Endothelial cell (in vitro differentiated cells): ENCODE data around the gene ALG2. TPM values are rescaled to one million over a fixed set of nuclear protein-coding genes. Genes with fewer than 3 reads are reported as not detected.

Experiments
- DNase-seq: peaks from one replicate; pipeline ENCODE4 v3.0.0; 2021; ENCODE audit warnings: low spot score
- H3K27ac Mint-ChIP-seq: one replicate; pipeline ENCODE4 v1.8.0; 2021; ENCODE audit warnings: mixed read lengths, inconsistent platforms; ENCODE audit not compliant: unreplicated experiment
- H3K27me3 Mint-ChIP-seq: one replicate; pipeline ENCODE4 v1.8.0; 2021; ENCODE audit warnings: mild to moderate bottlenecking, moderate library complexity, mixed read lengths, inconsistent platforms; ENCODE audit not compliant: unreplicated experiment
- H3K36me3 Mint-ChIP-seq: one replicate; pipeline ENCODE4 v1.8.0; 2021; ENCODE audit warnings: mild to moderate bottlenecking, low read depth, mixed read lengths, inconsistent platforms; ENCODE audit not compliant: unreplicated experiment
- H3K4me1 Mint-ChIP-seq: one replicate; pipeline ENCODE4 v1.8.0; 2021; ENCODE audit warnings: mild to moderate bottlenecking, mixed read lengths, inconsistent platforms; ENCODE audit not compliant: unreplicated experiment
- H3K4me3 Mint-ChIP-seq: one replicate; pipeline ENCODE4 v1.8.0; 2021; ENCODE audit warnings: mild to moderate bottlenecking, mixed read lengths, inconsistent platforms; ENCODE audit not compliant: unreplicated experiment
- H3K9me3 Mint-ChIP-seq: one replicate; pipeline ENCODE4 v1.8.0; 2021; ENCODE audit warnings: mixed read lengths, inconsistent platforms; ENCODE audit not compliant: unreplicated experiment
- total RNA-seq: library from RNA; stranded (reverse); fragmentation: NEBNext Ultra II Directional; extraction: Animal tissue kit (Norgen Biotek cat#: 25700); gene quantifications from one replicate; pipeline ENCODE4 v1.2.1, GENCODE V29; 2021; ENCODE audit not compliant: unreplicated experiment
- TF ChIP-seq, protein P1 (sequence below): fragments of 200-600 bp; sonication (generic); IDR thresholded peaks from one replicate; pipeline ENCODE4 v1.5.0; 2021; ENCODE audit warnings: antibody characterized with exemption; ENCODE audit not compliant: unreplicated experiment

The ALG2 gene
- total RNA-seq, 1 donor from 2014 or later, result 28.9 TPM

DNA sequence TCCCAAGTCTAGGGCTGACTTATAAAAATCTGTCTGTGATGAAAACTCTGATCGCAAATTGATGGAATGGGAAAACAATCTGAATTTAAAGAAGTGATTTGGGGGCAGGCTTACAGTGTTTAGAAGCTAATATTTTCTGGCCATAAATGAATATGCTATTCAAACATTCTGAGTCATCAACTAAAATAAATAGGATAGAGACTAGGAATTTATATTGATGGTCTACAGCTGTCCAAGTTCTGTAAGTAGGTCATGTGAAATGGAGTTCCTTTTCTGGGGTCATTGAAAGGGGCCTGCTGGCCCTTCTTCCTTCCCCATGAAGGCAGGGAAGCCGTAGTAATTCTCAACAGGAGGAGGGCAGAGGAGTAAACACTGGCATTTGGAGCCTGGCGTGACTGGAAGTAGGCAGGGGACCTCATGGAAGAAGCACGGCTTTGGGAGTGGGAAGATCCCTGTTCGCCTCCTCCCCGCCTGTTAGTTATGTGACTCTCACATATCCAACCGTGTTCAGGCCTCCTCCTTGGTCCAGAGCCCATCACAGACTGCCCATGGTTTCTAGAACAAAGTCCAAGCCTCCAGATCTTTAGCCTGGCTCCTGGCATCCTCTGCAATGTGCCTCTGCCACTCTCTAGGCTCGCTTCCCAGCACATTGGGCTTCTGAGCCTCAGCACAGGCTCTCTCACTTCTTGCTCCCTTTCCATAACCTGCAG, 31.7 kb downstream of the ALG2 start:
- Mint-ChIP-seq H3K4me1 (no peaks in the 10 kb centered on the region), H3K4me3 (no peak overlapping the region), H3K27ac (no peak overlapping the region), H3K27me3 (no peaks in the 10 kb centered on the region), H3K9me3 (no peaks in the 10 kb centered on the region), H3K36me3 (no peaks in the 10 kb centered on the region)
- TF ChIP-seq, protein P1, sequence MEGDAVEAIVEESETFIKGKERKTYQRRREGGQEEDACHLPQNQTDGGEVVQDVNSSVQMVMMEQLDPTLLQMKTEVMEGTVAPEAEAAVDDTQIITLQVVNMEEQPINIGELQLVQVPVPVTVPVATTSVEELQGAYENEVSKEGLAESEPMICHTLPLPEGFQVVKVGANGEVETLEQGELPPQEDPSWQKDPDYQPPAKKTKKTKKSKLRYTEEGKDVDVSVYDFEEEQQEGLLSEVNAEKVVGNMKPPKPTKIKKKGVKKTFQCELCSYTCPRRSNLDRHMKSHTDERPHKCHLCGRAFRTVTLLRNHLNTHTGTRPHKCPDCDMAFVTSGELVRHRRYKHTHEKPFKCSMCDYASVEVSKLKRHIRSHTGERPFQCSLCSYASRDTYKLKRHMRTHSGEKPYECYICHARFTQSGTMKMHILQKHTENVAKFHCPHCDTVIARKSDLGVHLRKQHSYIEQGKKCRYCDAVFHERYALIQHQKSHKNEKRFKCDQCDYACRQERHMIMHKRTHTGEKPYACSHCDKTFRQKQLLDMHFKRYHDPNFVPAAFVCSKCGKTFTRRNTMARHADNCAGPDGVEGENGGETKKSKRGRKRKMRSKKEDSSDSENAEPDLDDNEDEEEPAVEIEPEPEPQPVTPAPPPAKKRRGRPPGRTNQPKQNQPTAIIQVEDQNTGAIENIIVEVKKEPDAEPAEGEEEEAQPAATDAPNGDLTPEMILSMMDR, result no peak
- no peak for DNase-seq

DNA sequence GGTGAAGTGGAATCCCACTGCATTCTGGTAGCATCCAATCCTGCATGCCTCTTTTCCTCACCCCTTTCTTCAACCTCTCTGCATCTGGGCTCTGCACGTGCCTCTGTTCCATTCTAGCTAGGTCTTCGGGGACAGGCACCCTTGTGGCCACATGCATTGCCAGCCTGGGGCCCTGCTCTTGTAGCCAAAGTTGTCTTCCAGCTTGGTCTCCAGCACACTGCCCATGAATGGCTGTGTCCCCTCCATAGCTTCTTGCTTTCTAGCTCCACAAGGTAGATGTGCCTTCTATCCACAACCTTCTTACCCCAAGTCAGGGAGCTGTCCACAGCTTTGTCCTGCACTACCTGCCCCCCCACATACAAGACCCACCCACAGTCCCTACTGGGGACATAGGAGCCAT, 32.6 kb downstream of the ALG2 start:
- H3K4me3 Mint-ChIP-seq, result no peak overlapping the region
- no peaks in the 10 kb centered on the region for H3K9me3 Mint-ChIP-seq
- no peak for DNase-seq
- no peak overlapping the region for H3K27ac Mint-ChIP-seq
- no peaks in the 10 kb centered on the region for H3K27me3 Mint-ChIP-seq
- no peaks in the 10 kb centered on the region for H3K4me1 Mint-ChIP-seq
- no peaks in the 10 kb centered on the region for H3K36me3 Mint-ChIP-seq
- TF ChIP-seq, protein P1, result no peak

DNA sequence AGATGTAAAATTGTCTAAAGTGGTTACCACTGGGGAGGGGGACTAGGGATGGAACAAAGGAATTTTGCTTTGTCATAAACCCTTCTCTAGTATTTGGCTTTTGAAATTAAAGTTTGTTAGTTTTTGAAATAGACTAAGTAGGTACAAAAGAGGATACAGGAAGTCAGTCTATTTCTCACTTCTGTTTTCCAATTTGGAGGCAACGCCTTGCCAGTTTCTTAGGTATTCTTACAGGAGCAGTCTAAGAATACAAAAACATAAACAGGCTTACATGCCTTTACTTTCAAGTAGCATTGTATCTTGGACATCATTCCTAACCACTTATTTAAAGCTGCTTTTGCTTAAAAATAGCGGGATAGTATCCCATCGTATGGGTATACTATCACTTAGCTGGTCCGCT, 34.4 kb downstream of the ALG2 start:
- Mint-ChIP-seq H3K27ac (no peak overlapping the region), H3K36me3 (no peaks in the 10 kb centered on the region), H3K27me3 (no peaks in the 10 kb centered on the region), H3K4me3 (no peak overlapping the region), H3K4me1 (no peaks in the 10 kb centered on the region), H3K9me3 (no peaks in the 10 kb centered on the region)
- DNase-seq, result no peak
- TF ChIP-seq, protein P1, result no peak

DNA sequence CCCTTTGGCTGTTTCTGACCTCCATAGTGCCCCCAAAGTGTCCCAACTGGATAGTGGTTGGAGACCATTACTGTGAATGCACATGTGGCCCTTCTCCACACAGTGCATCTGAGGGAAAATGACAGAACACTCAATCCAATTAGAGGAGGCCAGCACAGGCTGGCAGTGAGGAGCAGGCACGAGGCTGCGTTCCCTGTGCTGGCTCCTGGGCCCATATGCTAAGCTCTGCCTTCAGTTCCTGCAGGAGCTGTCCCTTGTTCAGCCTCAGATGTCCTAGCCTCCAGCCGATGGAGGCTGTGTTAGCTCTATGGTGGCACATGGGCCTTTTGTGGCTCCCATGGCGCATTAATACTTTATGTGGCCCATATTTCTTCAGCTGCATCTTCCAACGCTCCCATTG, 35.8 kb downstream of the ALG2 start:
- H3K4me3 Mint-ChIP-seq, result no peak overlapping the region
- no peaks in the 10 kb centered on the region for H3K9me3 Mint-ChIP-seq
- no peaks in the 10 kb centered on the region for H3K27me3 Mint-ChIP-seq
- DNase-seq, result no peak
- no peak overlapping the region for H3K27ac Mint-ChIP-seq
- no peaks in the 10 kb centered on the region for H3K4me1 Mint-ChIP-seq
- H3K36me3 Mint-ChIP-seq, result no peaks in the 10 kb centered on the region
- TF ChIP-seq, protein P1, result no peak

DNA sequence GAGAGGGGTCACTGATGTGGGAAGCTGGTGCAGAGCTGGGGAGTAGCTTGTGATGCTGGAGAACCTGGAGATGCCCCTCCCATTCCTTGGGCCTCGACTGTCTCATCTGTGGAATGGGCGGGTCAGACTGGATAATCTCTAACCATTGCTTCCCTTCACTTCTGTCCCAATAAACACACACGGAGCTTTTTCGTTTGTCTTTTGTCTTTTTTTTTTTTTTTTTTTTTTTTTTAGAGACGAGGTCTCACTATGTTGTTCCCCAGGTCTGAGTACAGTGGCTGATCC, 36.5 kb downstream of the ALG2 start:
- Mint-ChIP-seq H3K4me3 (no peak overlapping the region), H3K27me3 (no peaks in the 10 kb centered on the region), H3K9me3 (no peaks in the 10 kb centered on the region), H3K27ac (no peak overlapping the region), H3K4me1 (no peaks in the 10 kb centered on the region), H3K36me3 (no peaks in the 10 kb centered on the region)
- no peak for DNase-seq
- TF ChIP-seq, protein P1, result no peak
